ENCODE data around the gene WNT11. TPM values are rescaled to one million over a fixed set of nuclear protein-coding genes. Genes with fewer than 3 reads are reported as not detected.

WNT11 gene
- total RNA-seq, 2 experiments from 2014 or later = 0.30 to 1.2 TPM

GRCh38 chr11:76159303-76159937 is 46.9 kb downstream of the WNT11 start:
- no peaks in the 10 kb centered on the region for H3K36me3 Mint-ChIP-seq (ENCODE audit: low read depth)
- POLR2A ChIA-PET = no interaction called here
- H3K4me3 Mint-ChIP-seq = no peak overlapping the region
- no peaks in the 10 kb centered on the region for H3K27me3 ChIP-seq (ENCODE audit: control insufficient read depth in 1 of 2, insufficient read depth in 2 of 2, low read length in 2 of 2)
- H3K4me3 ChIP-seq (ENCODE audit: low read length) = no peak overlapping the region
- no peaks in the 10 kb centered on the region for H3K27me3 Mint-ChIP-seq
- H3K4me1 Mint-ChIP-seq (ENCODE audit: low read depth) = no peaks in the 10 kb centered on the region
- no peaks in the 10 kb centered on the region for H3K36me3 ChIP-seq (ENCODE audit: insufficient read depth, low read length)
- DNase-seq = no peak
- H3K27ac ChIP-seq (ENCODE audit: low read depth in 1 of 2, low read length in 2 of 2) = no peak overlapping the region
- no peaks in the 10 kb centered on the region for H3K4me1 ChIP-seq (ENCODE audit: insufficient read depth, low read length)
- CTCF ChIA-PET = no interaction called here
- no peaks in the 10 kb centered on the region for H3K9me3 ChIP-seq (ENCODE audit: control insufficient read depth in 1 of 2, insufficient read depth in 1 of 2, low read length in 2 of 2)
- no peaks in the 10 kb centered on the region for H3K9me3 Mint-ChIP-seq
- no peak for ATAC-seq (ENCODE audit: poor library complexity)
- H3K27ac Mint-ChIP-seq = no peak overlapping the region
- intact Hi-C loops (cut with DNase I, micrococcal nuclease) = no loop called here
- TF ChIP-seq CTCF (IDR thresholded peaks at IDR 0.05) = no peak

- no peaks in the 10 kb centered on the region for H3K4me1 Mint-ChIP-seq (ENCODE audit: low read depth)
- H3K4me3 Mint-ChIP-seq = no peak overlapping the region
- no peak overlapping the region for H3K27ac Mint-ChIP-seq
- DNase-seq = no peak
- no peaks in the 10 kb centered on the region for H3K27me3 Mint-ChIP-seq
- no peaks in the 10 kb centered on the region for H3K9me3 Mint-ChIP-seq
- POLR2A ChIA-PET = no interaction called here
- no peak overlapping the region for H3K4me3 ChIP-seq (ENCODE audit: low read length)
- H3K9me3 ChIP-seq (ENCODE audit: control insufficient read depth in 1 of 2, insufficient read depth in 1 of 2, low read length in 2 of 2) = no peaks in the 10 kb centered on the region
- intact Hi-C loops (cut with DNase I, micrococcal nuclease) = no loop called here
- peaks cover 2% of the 10 kb centered on the region for H3K4me1 ChIP-seq (ENCODE audit: insufficient read depth, low read length)
- no peaks in the 10 kb centered on the region for H3K27me3 ChIP-seq (ENCODE audit: control insufficient read depth in 1 of 2, insufficient read depth in 2 of 2, low read length in 2 of 2)
- CTCF ChIA-PET = no interaction called here
- TF ChIP-seq CTCF (IDR thresholded peaks at IDR 0.05) = no peak
- no peak overlapping the region for H3K27ac ChIP-seq (ENCODE audit: low read depth in 1 of 2, low read length in 2 of 2)
- ATAC-seq (ENCODE audit: poor library complexity) = no peak
- H3K36me3 Mint-ChIP-seq (ENCODE audit: low read depth) = no peaks in the 10 kb centered on the region
- no peaks in the 10 kb centered on the region for H3K36me3 ChIP-seq (ENCODE audit: insufficient read depth, low read length)
These were observed 47.7 kb downstream of the WNT11 start for GRCh38 chr11:76158394-76159302.

- ChIA-PET POLR2A (no interaction called here), CTCF (no interaction called here)
- Histone ChIP-seq H3K36me3 (ENCODE audit: insufficient read depth, low read length) (no peaks in the 10 kb centered on the region), H3K9me3 (ENCODE audit: control insufficient read depth in 1 of 2, insufficient read depth in 1 of 2, low read length in 2 of 2) (no peaks in the 10 kb centered on the region), H3K27me3 (ENCODE audit: control insufficient read depth in 1 of 2, insufficient read depth in 2 of 2, low read length in 2 of 2) (no peaks in the 10 kb centered on the region), H3K27ac (ENCODE audit: low read depth in 1 of 2, low read length in 2 of 2) (no peak overlapping the region), H3K4me1 (ENCODE audit: insufficient read depth, low read length) (peaks cover 10% of the 10 kb centered on the region), H3K4me3 (ENCODE audit: low read length) (no peak overlapping the region)
- Mint-ChIP-seq H3K4me3 (no peak overlapping the region), H3K36me3 (ENCODE audit: low read depth) (no peaks in the 10 kb centered on the region), H3K27me3 (no peaks in the 10 kb centered on the region), H3K27ac (no peak overlapping the region), H3K9me3 (no peaks in the 10 kb centered on the region), H3K4me1 (ENCODE audit: low read depth) (peaks cover 7% of the 10 kb centered on the region)
- no peak for TF ChIP-seq CTCF (IDR thresholded peaks at IDR 0.05)
- DNase-seq (no peak), ATAC-seq (ENCODE audit: poor library complexity) (no peak)
- intact Hi-C loops (cut with DNase I, micrococcal nuclease) = no loop called here
These were observed 48.4 kb downstream of the WNT11 start for GRCh38 chr11:76157891-76158290.

Measured in CD4-positive, alpha-beta T cell (primary cell).